HG03571 (cell line): ENCODE measurements around the gene SPG7.

Experiments used
- ATAC-seq: cut with Tn5 transposase; IDR thresholded peaks from one replicate; pipeline ENCODE4 v1.9.1; 2021; ENCODE audit not compliant: unreplicated experiment

SPG7 gene

GRCh38 chr16:89484923-89485679 is 23.1 kb upstream of the SPG7 start:
- no peak for ATAC-seq

GRCh38 chr16:89485701-89486246 is 22.4 kb upstream of the SPG7 start:
- ATAC-seq = no peak

GRCh38 chr16:89489040-89489897 is 18.9 kb upstream of the SPG7 start:
- ATAC-seq = no peak

GRCh38 chr16:89489898-89490438 is 18.2 kb upstream of the SPG7 start:
- no peak for ATAC-seq

- ATAC-seq = peak; percentile 88
Measured at GRCh38 chr16:89490439-89491237, 17.6 kb upstream of the SPG7 start, which contains the start of gene ANKRD11. ANKRD11 (minus strand) TSS chr16:89490561; CDS start chr16:89317019, 173,542 bp downstream.

- ATAC-seq = no peak
Measured at GRCh38 chr16:89491238-89491869, 16.8 kb upstream of the SPG7 start.

GRCh38 chr16:89491974-89492687 is 16.1 kb upstream of the SPG7 start:
- no peak for ATAC-seq

GRCh38 chr16:89493776-89494175 is 14.4 kb upstream of the SPG7 start:
- no peak for ATAC-seq

GRCh38 chr16:89495121-89495520 is 13.1 kb upstream of the SPG7 start:
- no peak for ATAC-seq

- ATAC-seq = no peak
Measured at GRCh38 chr16:89498839-89499238, 9.4 kb upstream of the SPG7 start.

- ATAC-seq = no peak
Measured at GRCh38 chr16:89499767-89500166, 8.4 kb upstream of the SPG7 start.

GRCh38 chr16:89502081-89502843 is 5.9 kb upstream of the SPG7 start:
- ATAC-seq = no peak

- ATAC-seq = no peak
Measured at GRCh38 chr16:89504091-89504490, 4.1 kb upstream of the SPG7 start.

GRCh38 chr16:89505204-89506112 is 2.7 kb upstream of the SPG7 start:
- ATAC-seq = peak; percentile 36

- no peak for ATAC-seq
Measured at GRCh38 chr16:89506113-89506504, 2.1 kb upstream of the SPG7 start.

GRCh38 chr16:89506791-89507191 is 1.4 kb upstream of the SPG7 start:
- no peak for ATAC-seq

- peak; percentile 14 for ATAC-seq
Measured at GRCh38 chr16:89507214-89507833, 879 bp upstream of the SPG7 start.
